Colonic mucosa (tissue), 4 donors: ENCODE results near the gene SCGB1C2. TPM values are rescaled to one million over a fixed set of nuclear protein-coding genes. Genes with fewer than 3 reads are reported as not detected.

Source experiments
- DNase-seq: peaks from one replicate; pipeline ENCODE4 v3.0.0-alpha.2; 2020
- H3K27ac ChIP-seq: fragments of 200-600 bp; one replicate; pipeline ENCODE4 v1.8.0; 2021
- H3K27me3 ChIP-seq: fragments of 200-600 bp; one replicate; pipeline ENCODE4 v1.8.0; 2021
- H3K36me3 ChIP-seq: fragments of 200-600 bp; one replicate; pipeline ENCODE4 v1.8.0; 2021
- H3K4me1 ChIP-seq: fragments of 200-600 bp; one replicate; pipeline ENCODE4 v1.8.0; 2021; ENCODE audit warnings: mild to moderate bottlenecking
- H3K4me3 ChIP-seq: fragments of 200-600 bp; one replicate; pipeline ENCODE4 v1.8.0; 2021
- H3K9ac ChIP-seq, 2 donors: one replicate each; pipeline ENCODE4 v1.7.0; 2013; ENCODE audit warnings: control low read depth in 2 of 2, low read depth in 2 of 2, low read length in 2 of 2
- H3K9me3 ChIP-seq: fragments of 200-600 bp; one replicate; pipeline ENCODE4 v1.8.0; 2021
- CTCF ChIP-seq: fragments of 200-600 bp; IDR thresholded peaks from one replicate; pipeline ENCODE4 v1.8.0; 2022; ENCODE audit warnings: antibody characterized with exemption, mild to moderate bottlenecking
- intact Hi-C: fragments of 100-400 bp; cut with DNase I; formaldehyde crosslinking; loops from one replicate; pipeline ENCODE4 v1.14.1; 2022
- total RNA-seq, 2 donors: library from RNA; stranded (reverse); fragmentation: NEBNext Ultra II Directional in 1 of 2; extraction: Animal tissue kit (Norgen Biotek cat#: 25700) in 1 of 2; gene quantifications; one replicate each; pipeline ENCODE4 v1.2.1, GENCODE V29; 2021
- donor health status: healthy.
- donor health status: DM: no; HTN: no; CAD: no.
- donor health status: DM: no; HTN: no; CAD: no.

SCGB1C2 gene
- total RNA-seq, 2 donors from 2014 or later: not detected

GRCh38 chr17:171871-172270 is 34.5 kb downstream of the SCGB1C2 start:
- intact Hi-C loops: no loop called here
- DNase-seq: no peak
- Histone ChIP-seq H3K9me3 (no peaks in the 10 kb centered on the region), H3K9ac (no peak overlapping the region), H3K4me1 (no peaks in the 10 kb centered on the region), H3K4me3 (no peak overlapping the region), H3K27me3 (no peaks in the 10 kb centered on the region), H3K36me3 (no peaks in the 10 kb centered on the region), H3K27ac (no peak overlapping the region)
- no peak for TF ChIP-seq CTCF

DNA sequence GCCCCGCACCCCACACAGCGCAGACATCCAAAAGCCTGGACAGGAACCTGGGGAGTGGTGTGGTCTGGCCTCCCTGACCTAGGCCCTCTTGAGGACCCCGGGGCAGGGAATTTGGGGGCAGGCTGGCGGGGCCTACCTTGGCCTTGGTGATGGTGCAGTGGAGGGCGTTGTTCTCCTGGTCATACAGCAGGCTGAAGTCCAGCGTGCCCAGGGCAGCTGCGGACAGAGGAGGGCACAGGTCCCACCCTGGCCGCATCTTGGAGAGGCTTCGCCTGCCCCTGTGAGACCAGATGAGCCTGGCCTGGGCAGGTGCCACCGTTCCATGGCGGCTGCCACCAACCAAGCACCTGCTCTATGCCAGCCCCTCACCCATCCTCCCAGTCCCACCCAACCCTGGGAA is 35.0 kb downstream of the SCGB1C2 start:
- no peak overlapping the region for H3K27ac ChIP-seq
- TF ChIP-seq CTCF: no peak
- no peaks in the 10 kb centered on the region for H3K4me1 ChIP-seq
- no peaks in the 10 kb centered on the region for H3K36me3 ChIP-seq
- H3K4me3 ChIP-seq: no peak overlapping the region
- intact Hi-C loops: no loop called here
- no peak for DNase-seq
- H3K9me3 ChIP-seq: no peaks in the 10 kb centered on the region
- H3K27me3 ChIP-seq: no peaks in the 10 kb centered on the region
- H3K9ac ChIP-seq: no peak overlapping the region

- intact Hi-C loops: no loop called here
- H3K36me3 ChIP-seq: no peaks in the 10 kb centered on the region
- H3K27me3 ChIP-seq: no peaks in the 10 kb centered on the region
- no peaks in the 10 kb centered on the region for H3K4me1 ChIP-seq
- no peak overlapping the region for H3K9ac ChIP-seq
- H3K9me3 ChIP-seq: no peaks in the 10 kb centered on the region
- no peak for TF ChIP-seq CTCF
- H3K27ac ChIP-seq: no peak overlapping the region
- DNase-seq: no peak
- no peak overlapping the region for H3K4me3 ChIP-seq
Observed at GRCh38 chr17:173166-173911, 36.0 kb downstream of the SCGB1C2 start.

GRCh38 chr17:177155-177554 is 39.8 kb downstream of the SCGB1C2 start:
- no peaks in the 10 kb centered on the region for H3K9me3 ChIP-seq
- H3K4me1 ChIP-seq: no peaks in the 10 kb centered on the region
- no peak overlapping the region for H3K27ac ChIP-seq
- H3K4me3 ChIP-seq: no peak overlapping the region
- DNase-seq: no peak
- TF ChIP-seq CTCF: no peak
- intact Hi-C loops: no loop called here
- H3K36me3 ChIP-seq: no peaks in the 10 kb centered on the region
- no peak overlapping the region for H3K9ac ChIP-seq
- peaks cover 23% of the 10 kb centered on the region for H3K27me3 ChIP-seq

- TF ChIP-seq CTCF: no peak
- Histone ChIP-seq H3K4me3 (no peak overlapping the region), H3K27me3 (peaks cover 23% of the 10 kb centered on the region), H3K9me3 (no peaks in the 10 kb centered on the region), H3K36me3 (no peaks in the 10 kb centered on the region), H3K27ac (no peak overlapping the region), H3K4me1 (no peaks in the 10 kb centered on the region), H3K9ac (no peak overlapping the region)
- intact Hi-C loops: no loop called here
- DNase-seq: no peak
Observed at GRCh38 chr17:177762-178161, 40.4 kb downstream of the SCGB1C2 start.
